Tibial nerve (tissue), 4 donors: ENCODE measurements around the gene PRPF40B. TPM values are rescaled to one million over a fixed set of nuclear protein-coding genes. Genes with fewer than 3 reads are reported as not detected.

ENCODE experiments used
- DNase-seq, 2 donors: peaks; one replicate each; pipeline ENCODE4 v3.0.0-alpha.2; 2019; ENCODE audit warnings: low spot score in 2 of 2
- H3K27ac ChIP-seq, 4 donors: fragments of 200-600 bp; sonication (generic) in 3 of 4; one replicate each; pipeline ENCODE4 v1.5.1; 2017 to 2019; ENCODE audit warnings: mild to moderate bottlenecking in 1 of 4
- H3K27me3 ChIP-seq, 2 donors: fragments of 200-600 bp; sonication (generic) in 1 of 2; one replicate each; pipeline versions ENCODE4 v1.5.1 to v1.6.0; 2017 to 2019
- H3K36me3 ChIP-seq, 3 donors: fragments of 200-600 bp; sonication (generic); one replicate each; pipeline ENCODE4 v1.5.1; 2018 to 2019
- H3K4me1 ChIP-seq, 4 donors: fragments of 200-600 bp; sonication (generic) in 3 of 4; one replicate each; pipeline ENCODE4 v1.5.1; 2017 to 2019
- H3K4me3 ChIP-seq, 4 donors: fragments of 200-600 bp; sonication (generic) in 3 of 4; one replicate each; pipeline ENCODE4 v1.5.1; 2017 to 2019; ENCODE audit warnings: mild to moderate bottlenecking in 1 of 4, moderate library complexity in 1 of 4
- H3K9me3 ChIP-seq, 4 donors: fragments of 200-600 bp; sonication (generic) in 3 of 4; one replicate each; pipeline ENCODE4 v1.5.1; 2017 to 2019
- CTCF ChIP-seq, 5 experiments: fragments of 200-600 bp in 3 of 5; fragments of 450-650 bp in 2 of 5; sonication (generic) in 3 of 5; IDR thresholded peaks; one replicate each; pipeline ENCODE4 v1.5.1; 2016 to 2019; ENCODE audit warnings: antibody characterized with exemption in 5 of 5, mild to moderate bottlenecking in 3 of 5, moderate library complexity in 2 of 5
- EP300 ChIP-seq, 2 donors: sonication (generic); formaldehyde crosslinking; IDR thresholded peaks; one replicate each; pipeline ENCODE4 v1.6.1; 2017; ENCODE audit warnings: antibody characterized with exemption in 2 of 2, mild to moderate bottlenecking in 1 of 2
- POLR2A ChIP-seq, 2 donors: fragments of 450-650 bp; IDR thresholded peaks; one replicate each; pipeline ENCODE4 v1.6.1; 2017; ENCODE audit warnings: antibody characterized with exemption in 2 of 2, mild to moderate bottlenecking in 2 of 2, moderate library complexity in 2 of 2
- WGBS, 2 donors: methylation state at CpG; one replicate each; pipeline ENCODE4 v1.1.5; 2018; 5-methylcytosine and 5-hydroxymethylcytosine counted together
- total RNA-seq, 4 donors: library from RNA; depleted of rRNA; stranded (reverse); fragments of >200 nt; gene quantifications; one replicate each; pipeline ENCODE4 v1.1.0, GENCODE V29; 2016

The PRPF40B gene
- total RNA-seq, 4 donors from 2014 or later, result 18.1 to 36.0 (median 21.4) TPM

GRCh38 chr12:49674318-49674981 lies 51.1 kb downstream of the PRPF40B start:
- no peak overlapping the region for H3K4me3 ChIP-seq
- no peaks in the 10 kb centered on the region for H3K36me3 ChIP-seq
- TF ChIP-seq EP300 (IDR thresholded peaks at IDR 0.05) (no peak), CTCF (IDR thresholded peaks at IDR 0.05) (no peak), POLR2A (IDR thresholded peaks at IDR 0.05) (no peak)
- no peaks in the 10 kb centered on the region for H3K9me3 ChIP-seq
- H3K27ac ChIP-seq, result peak overlapping the region; percentile 89 to 98 (median 97)
- H3K4me1 ChIP-seq, result peaks cover 3 to 72% (median 66%) of the 10 kb centered on the region in 4 donors
- DNase-seq, result peak in 1 of 2 donors; percentile 44
- no peaks in the 10 kb centered on the region for H3K27me3 ChIP-seq
- 33 to 35% methylated on average over 4 of the region's 4 CpGs for WGBS, 2 donors

GRCh38 chr12:49675137-49675536 lies 51.8 kb downstream of the PRPF40B start:
- Histone ChIP-seq H3K27ac (peak overlapping the region; percentile 89 to 98 (median 97)), H3K36me3 (no peaks in the 10 kb centered on the region), H3K4me1 (peaks cover 3 to 75% (median 59%) of the 10 kb centered on the region in 4 donors), H3K27me3 (no peaks in the 10 kb centered on the region), H3K9me3 (no peaks in the 10 kb centered on the region), H3K4me3 (no peak overlapping the region)
- no peak for DNase-seq
- TF ChIP-seq POLR2A (IDR thresholded peaks at IDR 0.05), result peak in 1 of 2 donors; percentile 27
- TF ChIP-seq CTCF (IDR thresholded peaks at IDR 0.05), result no peak
- TF ChIP-seq EP300 (IDR thresholded peaks at IDR 0.05), result peak in 1 of 2 donors; percentile 68
- WGBS, 2 donors, result 45 to 49% methylated on average over 7 of the region's 7 CpGs

- H3K27ac ChIP-seq, result peak overlapping the region in 1 of 4 donors; percentile 96
- WGBS, 2 donors, result 81 to 90% methylated on average over 3 of the region's 3 CpGs
- no peak for TF ChIP-seq EP300 (IDR thresholded peaks at IDR 0.05)
- no peak for TF ChIP-seq POLR2A (IDR thresholded peaks at IDR 0.05)
- TF ChIP-seq CTCF (IDR thresholded peaks at IDR 0.05), result no peak
- H3K9me3 ChIP-seq, result no peaks in the 10 kb centered on the region
- DNase-seq, result no peak
- no peaks in the 10 kb centered on the region for H3K36me3 ChIP-seq
- peaks cover 3 to 60% (median 33%) of the 10 kb centered on the region in 4 donors for H3K4me1 ChIP-seq
- H3K27me3 ChIP-seq, result no peaks in the 10 kb centered on the region
- H3K4me3 ChIP-seq, result no peak overlapping the region
Measured at GRCh38 chr12:49678711-49679110, 55.4 kb downstream of the PRPF40B start.

GRCh38 chr12:49680075-49680474 lies 56.7 kb downstream of the PRPF40B start:
- Histone ChIP-seq H3K36me3 (no peaks in the 10 kb centered on the region), H3K4me1 (peaks cover 0 to 60% (median 31%) of the 10 kb centered on the region in 4 donors), H3K27me3 (no peaks in the 10 kb centered on the region), H3K27ac (peak overlapping the region in 2 of 4 donors; percentile 36 to 43), H3K9me3 (no peaks in the 10 kb centered on the region), H3K4me3 (no peak overlapping the region)
- TF ChIP-seq CTCF (IDR thresholded peaks at IDR 0.05) (no peak), POLR2A (IDR thresholded peaks at IDR 0.05) (no peak)
- 93 to 94% methylated on average over 1 of the region's 1 CpG for WGBS, 2 donors
- DNase-seq, result no peak

GRCh38 chr12:49683599-49684309 lies 60.4 kb downstream of the PRPF40B start:
- Histone ChIP-seq H3K4me1 (peaks cover 0 to 58% (median 19%) of the 10 kb centered on the region in 4 donors), H3K27ac (peak overlapping the region in 3 of 4 donors; percentile 20 to 74 (median 57)), H3K27me3 (no peaks in the 10 kb centered on the region), H3K4me3 (no peak overlapping the region), H3K9me3 (no peaks in the 10 kb centered on the region), H3K36me3 (no peaks in the 10 kb centered on the region)
- no peak for DNase-seq
- 44 to 53% methylated on average over 3 of the region's 3 CpGs for WGBS, 2 donors
- TF ChIP-seq POLR2A (IDR thresholded peaks at IDR 0.05), result no peak
- no peak for TF ChIP-seq CTCF (IDR thresholded peaks at IDR 0.05)
- no peak for TF ChIP-seq EP300 (IDR thresholded peaks at IDR 0.05)
